Activated naive CD4-positive, alpha-beta T cell treated with anti-CD3 and anti-CD28 coated beads, Interleukin-2, amount 10 ng/mL, durations not matched to agents 7 days and 5 days (primary cell): ENCODE measurements around the gene PAX4.

Experiments
- CTCF ChIA-PET: fragments of 350-600 bp; sonication (Branson Sonifier 250); formaldehyde crosslinking; loops from one replicate; lab custom pipeline; 2021; ENCODE audit warnings: antibody characterized with exemption; lab: Charles Lee
- DNase-seq: peaks from one replicate; pipeline ENCODE4 v3.0.0-alpha.2; 2020
- H3K27ac Mint-ChIP-seq: one replicate; pipeline ENCODE4 v1.8.0; 2021; ENCODE audit warnings: mild to moderate bottlenecking, moderate library complexity, mixed read lengths
- H3K27me3 Mint-ChIP-seq: one replicate; pipeline ENCODE4 v1.8.0; 2021; ENCODE audit warnings: mild to moderate bottlenecking, mixed read lengths
- H3K36me3 Mint-ChIP-seq: one replicate; pipeline ENCODE4 v1.8.0; 2021; ENCODE audit warnings: mixed read lengths
- H3K4me1 Mint-ChIP-seq: one replicate; pipeline ENCODE4 v1.8.0; 2021; ENCODE audit warnings: mixed read lengths
- H3K4me3 Mint-ChIP-seq: one replicate; pipeline ENCODE4 v1.8.0; 2021; ENCODE audit warnings: mild to moderate bottlenecking, moderate library complexity, mixed read lengths
- H3K9me3 Mint-ChIP-seq: one replicate; pipeline ENCODE4 v1.8.0; 2021; ENCODE audit warnings: mixed read lengths

Gene PAX4, protein sequence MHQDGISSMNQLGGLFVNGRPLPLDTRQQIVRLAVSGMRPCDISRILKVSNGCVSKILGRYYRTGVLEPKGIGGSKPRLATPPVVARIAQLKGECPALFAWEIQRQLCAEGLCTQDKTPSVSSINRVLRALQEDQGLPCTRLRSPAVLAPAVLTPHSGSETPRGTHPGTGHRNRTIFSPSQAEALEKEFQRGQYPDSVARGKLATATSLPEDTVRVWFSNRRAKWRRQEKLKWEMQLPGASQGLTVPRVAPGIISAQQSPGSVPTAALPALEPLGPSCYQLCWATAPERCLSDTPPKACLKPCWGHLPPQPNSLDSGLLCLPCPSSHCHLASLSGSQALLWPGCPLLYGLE

DNA sequence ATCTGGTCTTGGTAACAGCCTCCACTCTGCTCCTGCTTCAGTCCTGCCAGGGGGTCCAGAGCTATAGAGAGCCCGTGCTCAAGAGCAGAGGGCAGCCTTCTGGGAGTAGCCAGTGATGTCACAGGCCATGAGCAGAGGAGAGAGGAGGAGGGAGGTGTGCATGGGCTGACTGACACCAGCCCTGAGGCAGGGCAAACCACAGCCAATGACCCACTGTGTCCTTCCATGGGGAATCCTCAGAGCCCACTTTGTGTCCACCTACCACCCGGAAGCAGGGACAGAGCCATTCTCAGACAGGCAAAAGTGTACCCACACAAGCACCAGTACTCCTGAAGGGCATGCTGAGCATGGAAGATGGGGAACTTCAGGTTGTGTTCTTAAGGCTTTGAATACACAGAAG, at the start of gene PAX4:
PAX4 (minus strand) TSS at position 101 of the 400 bp plus-strand sequence. CDS start 2,214 bp downstream, outside the sequence.
- Mint-ChIP-seq H3K36me3 (no peaks in the 10 kb centered on the region), H3K4me3 (no peak within 1 kb of the TSS), H3K4me1 (no peaks in the 10 kb centered on the region), H3K9me3 (no peaks in the 10 kb centered on the region), H3K27ac (no peak within 1 kb of the TSS), H3K27me3 (peaks cover 85% of the 10 kb centered on the region)
- CTCF ChIA-PET: no interaction called here
- DNase-seq: no peak

DNA sequence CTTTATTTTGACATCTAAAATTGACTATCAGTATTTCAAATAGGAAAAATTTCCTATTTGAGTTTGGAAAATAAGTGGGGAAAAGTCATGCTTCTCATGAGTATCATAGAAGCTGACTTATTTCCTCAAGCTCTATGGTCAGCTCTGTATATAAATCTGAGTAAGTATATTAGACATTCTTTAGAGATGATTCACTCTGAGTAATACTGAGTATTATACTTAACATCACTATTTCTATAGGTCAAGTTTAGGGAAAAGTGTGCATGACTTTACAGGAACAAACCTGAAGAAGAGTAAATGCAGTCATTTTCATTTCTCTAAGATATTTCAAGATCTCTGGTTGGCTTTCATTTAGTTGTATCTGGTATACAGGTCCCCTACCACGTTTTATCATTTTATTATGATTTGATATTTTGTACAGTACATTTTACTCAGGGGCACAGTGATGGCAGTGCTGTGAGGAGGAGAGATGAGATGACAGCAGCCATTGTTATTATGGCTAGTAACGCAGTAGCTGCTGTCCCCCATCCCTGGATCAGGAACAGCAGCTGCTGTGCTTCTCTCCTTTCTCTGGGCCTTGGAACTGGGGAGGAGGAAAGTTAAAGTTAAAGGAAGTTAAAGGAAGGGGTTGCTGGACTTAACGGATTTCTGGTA, 49.2 kb upstream of the PAX4 start:
- Mint-ChIP-seq H3K27ac (no peak overlapping the region), H3K36me3 (peaks cover 36% of the 10 kb centered on the region), H3K27me3 (no peaks in the 10 kb centered on the region), H3K4me1 (peaks cover 15% of the 10 kb centered on the region), H3K4me3 (no peak overlapping the region), H3K9me3 (no peaks in the 10 kb centered on the region)
- DNase-seq: no peak
- CTCF ChIA-PET: interaction anchor here (0.5 kb wide), 1 partner anchor 718 kb away, joined by 4 read pairs; no protein-coding TSS in a partner anchor

DNA sequence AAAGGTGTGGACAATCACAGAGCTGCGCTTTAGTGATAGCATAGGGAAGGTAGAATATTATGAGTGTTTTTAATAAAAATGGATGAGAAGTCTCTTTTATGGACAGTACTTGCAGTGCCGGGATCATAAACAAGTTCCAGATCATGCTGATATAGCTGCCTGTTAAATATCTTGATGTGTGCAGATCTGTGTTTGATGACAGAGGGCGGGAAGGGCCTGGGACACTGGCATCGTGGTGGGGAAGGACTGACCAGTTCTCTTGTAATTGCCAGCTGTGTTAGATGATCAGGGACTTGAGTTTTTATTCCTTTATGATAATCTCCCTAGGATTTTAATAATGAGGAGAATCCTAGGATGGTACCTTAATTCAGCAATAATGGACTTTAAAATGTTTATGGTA, 48.7 kb upstream of the PAX4 start:
- peaks cover 33% of the 10 kb centered on the region for H3K36me3 Mint-ChIP-seq

DNA sequence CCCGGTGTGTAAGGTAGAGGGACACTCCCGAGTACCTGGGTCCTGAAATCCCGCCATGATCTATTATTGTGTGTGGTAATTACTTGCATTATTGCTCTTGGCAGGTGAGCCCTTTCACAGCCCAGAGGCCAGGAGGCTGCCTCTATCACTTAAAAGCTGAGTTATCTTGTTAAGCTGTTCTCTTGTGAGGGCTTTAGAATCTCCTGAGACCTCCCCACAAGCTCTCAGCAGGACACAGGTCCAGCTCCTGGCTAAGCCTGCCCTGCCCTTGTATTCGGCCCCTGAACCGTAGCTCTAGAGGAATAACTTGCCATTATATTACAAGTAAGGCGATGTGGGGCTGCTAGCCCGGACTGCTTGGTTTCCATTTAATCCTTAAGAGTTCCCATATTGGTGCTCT, 48.0 kb upstream of the PAX4 start:
- no peak overlapping the region for H3K27ac Mint-ChIP-seq
- H3K36me3 Mint-ChIP-seq: peaks cover 36% of the 10 kb centered on the region
- H3K9me3 Mint-ChIP-seq: no peaks in the 10 kb centered on the region
- DNase-seq: no peak
- H3K27me3 Mint-ChIP-seq: no peaks in the 10 kb centered on the region
- peaks cover 15% of the 10 kb centered on the region for H3K4me1 Mint-ChIP-seq
- CTCF ChIA-PET: no interaction called here
- no peak overlapping the region for H3K4me3 Mint-ChIP-seq

More for the DNA sequence above, 48.7 kb upstream of the PAX4 start:
- CTCF ChIA-PET: no interaction called here
- Mint-ChIP-seq H3K4me1 (peaks cover 15% of the 10 kb centered on the region), H3K4me3 (no peak overlapping the region), H3K27me3 (no peaks in the 10 kb centered on the region), H3K27ac (no peak overlapping the region), H3K9me3 (no peaks in the 10 kb centered on the region)
- DNase-seq: no peak

DNA sequence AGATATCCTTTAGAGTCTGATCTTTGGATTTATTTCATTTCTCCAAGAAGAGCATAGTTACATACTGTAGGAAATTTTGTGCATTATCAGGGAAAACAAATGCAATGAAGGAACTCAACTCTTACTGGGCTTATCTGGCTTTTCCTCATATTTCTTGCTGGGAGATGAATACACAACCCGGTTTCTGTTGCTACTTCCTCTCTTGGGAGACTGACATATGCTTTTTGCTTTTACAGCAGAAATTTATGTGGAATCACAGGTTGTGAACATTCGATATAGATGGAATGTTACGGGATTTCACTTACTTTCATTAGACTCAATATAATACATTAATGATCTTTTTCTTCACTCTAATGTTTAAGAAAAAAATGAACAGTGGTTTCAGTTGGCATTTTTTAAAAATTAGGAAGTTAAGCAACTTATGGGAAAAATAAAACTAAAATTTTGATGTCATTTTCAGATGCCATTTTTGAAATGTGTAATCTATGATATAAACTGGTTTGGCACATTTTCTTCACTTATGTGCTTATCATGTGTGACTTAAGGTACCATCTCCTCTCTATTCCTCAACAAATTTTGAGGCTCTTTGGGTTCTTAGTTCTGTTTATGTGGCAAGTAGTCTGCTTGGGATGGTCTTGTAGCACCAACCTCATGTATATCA, 41.2 kb upstream of the PAX4 start:
- no peak for DNase-seq
- CTCF ChIA-PET: no interaction called here
- H3K36me3 Mint-ChIP-seq: peaks cover 50% of the 10 kb centered on the region
- H3K27ac Mint-ChIP-seq: no peak overlapping the region
- no peaks in the 10 kb centered on the region for H3K27me3 Mint-ChIP-seq
- no peak overlapping the region for H3K4me3 Mint-ChIP-seq
- H3K9me3 Mint-ChIP-seq: no peaks in the 10 kb centered on the region
- H3K4me1 Mint-ChIP-seq: peaks cover 31% of the 10 kb centered on the region

DNA sequence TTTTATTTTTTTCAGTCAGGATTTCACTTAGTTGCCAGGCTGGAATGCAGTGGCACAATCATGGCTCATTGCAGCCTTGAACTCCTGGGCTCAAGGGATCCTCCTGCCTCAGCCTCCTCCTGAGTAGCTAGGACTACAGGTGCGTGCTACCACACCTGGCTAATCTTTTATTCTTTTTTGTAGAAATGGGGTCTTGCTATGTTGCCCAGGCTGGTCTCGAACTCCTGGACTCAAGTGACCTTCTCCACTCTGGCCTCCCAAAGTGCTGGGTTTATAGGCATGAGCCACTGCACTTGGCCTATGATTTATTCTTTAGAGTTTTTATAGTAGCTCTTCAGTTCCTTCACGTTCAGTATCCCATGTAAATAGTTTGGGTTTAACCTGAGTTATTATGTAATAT, 39.6 kb upstream of the PAX4 start:
- Mint-ChIP-seq H3K36me3 (peaks cover 50% of the 10 kb centered on the region), H3K4me1 (peaks cover 43% of the 10 kb centered on the region), H3K27ac (no peak overlapping the region), H3K9me3 (no peaks in the 10 kb centered on the region), H3K27me3 (no peaks in the 10 kb centered on the region), H3K4me3 (no peak overlapping the region)
- CTCF ChIA-PET: no interaction called here
- DNase-seq: no peak

DNA sequence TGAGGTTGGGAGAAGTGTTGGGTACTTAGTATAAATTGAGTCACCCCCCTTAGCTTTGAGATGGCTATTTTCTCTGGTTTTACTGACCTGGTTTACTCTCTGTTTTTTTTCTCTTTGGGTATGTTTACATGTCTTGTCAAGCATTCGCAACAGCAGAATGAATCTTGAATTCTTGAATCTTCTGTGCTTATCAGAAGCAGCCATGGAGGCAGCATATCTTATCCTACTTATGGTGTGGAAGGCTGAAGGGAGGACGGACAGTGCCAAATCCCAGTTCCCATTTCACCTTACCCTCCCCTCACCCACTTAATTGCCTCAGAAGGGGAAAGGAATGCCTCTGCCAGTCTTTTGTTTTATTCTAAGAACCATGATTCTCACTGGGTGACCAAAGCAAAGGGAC, 37.8 kb upstream of the PAX4 start:
- no peaks in the 10 kb centered on the region for H3K27me3 Mint-ChIP-seq
- CTCF ChIA-PET: no interaction called here
- H3K4me1 Mint-ChIP-seq: peaks cover 44% of the 10 kb centered on the region
- peaks cover 40% of the 10 kb centered on the region for H3K36me3 Mint-ChIP-seq
- DNase-seq: no peak
- H3K9me3 Mint-ChIP-seq: no peaks in the 10 kb centered on the region
- peak overlapping the region; percentile 45 for H3K27ac Mint-ChIP-seq
- no peak overlapping the region for H3K4me3 Mint-ChIP-seq

DNA sequence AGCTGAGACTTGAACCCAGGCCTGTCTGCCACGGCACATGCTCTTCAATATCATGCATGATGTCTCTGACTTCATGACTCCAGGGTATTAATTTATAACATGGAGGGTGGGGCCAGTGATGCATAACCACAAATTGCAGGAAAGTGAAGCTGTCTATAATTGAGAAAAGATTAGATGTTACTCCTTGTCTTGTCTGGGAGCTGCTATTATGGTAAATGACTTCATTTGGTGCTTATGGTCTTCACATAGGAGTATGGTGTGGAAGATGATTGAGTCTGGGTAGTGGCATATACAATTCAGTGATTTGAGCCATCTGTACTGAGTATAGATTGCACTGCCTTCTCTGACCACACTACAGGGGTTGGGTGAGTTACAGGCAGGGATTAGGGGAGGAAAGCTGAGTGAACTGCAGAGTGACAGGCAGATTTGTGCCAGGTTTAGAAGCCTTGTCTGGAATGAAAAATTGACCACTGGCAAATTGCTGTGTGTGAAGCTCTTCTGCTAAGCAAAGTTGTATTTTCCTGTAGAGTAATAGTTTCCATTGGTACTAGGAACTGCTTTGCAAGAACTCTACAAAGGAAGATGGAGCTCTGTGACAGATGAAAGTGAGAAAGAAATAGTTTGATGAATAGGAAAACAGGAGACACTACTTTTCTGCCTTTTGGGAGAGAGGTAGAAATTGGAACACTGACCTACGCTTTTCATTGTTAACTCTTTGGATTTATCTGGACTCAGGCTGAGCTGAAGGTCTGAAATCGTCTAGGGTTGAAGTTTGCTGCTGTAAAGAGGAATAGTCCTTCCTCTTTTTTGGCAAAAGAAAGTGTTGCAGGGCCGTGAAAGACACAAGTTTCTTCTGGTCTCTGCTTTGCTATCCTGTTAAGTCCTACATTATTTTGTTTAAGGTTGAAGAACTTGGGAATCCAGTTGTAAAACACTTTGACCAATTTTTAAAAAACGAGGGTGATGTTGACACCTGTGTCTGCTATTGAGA, 36.8 kb upstream of the PAX4 start:
- Mint-ChIP-seq H3K9me3 (no peaks in the 10 kb centered on the region), H3K27me3 (no peaks in the 10 kb centered on the region), H3K36me3 (peaks cover 31% of the 10 kb centered on the region), H3K4me1 (peaks cover 43% of the 10 kb centered on the region), H3K27ac (peak overlapping the region; percentile 6), H3K4me3 (peak overlapping the region; percentile 12)
- CTCF ChIA-PET: no interaction called here
- no peak for DNase-seq

DNA sequence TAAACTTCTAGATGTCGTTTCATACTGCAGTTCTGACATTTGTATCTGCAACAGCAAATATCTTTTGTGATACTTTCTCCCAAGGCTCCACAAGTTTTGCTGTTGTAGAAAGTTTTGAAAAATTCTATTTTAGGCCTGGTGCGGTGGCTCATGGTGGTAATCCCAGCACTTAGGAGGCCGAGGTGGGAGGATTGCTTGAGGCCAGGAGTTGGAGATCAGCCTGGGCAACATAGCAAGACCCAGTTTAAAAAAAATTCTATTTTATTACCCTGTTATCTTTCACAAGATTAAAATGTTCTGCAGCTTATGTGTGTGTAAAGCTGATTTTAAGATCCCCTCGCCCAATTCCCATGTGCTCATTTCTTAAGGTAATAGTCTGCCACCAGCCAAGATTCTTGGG, 35.5 kb upstream of the PAX4 start:
- no peaks in the 10 kb centered on the region for H3K27me3 Mint-ChIP-seq
- CTCF ChIA-PET: interaction anchor here (0.7 to 0.9 kb wide), 2 partner anchors 24 to 242 kb away, joined by 3 read pairs; no protein-coding TSS in a partner anchor
- H3K4me1 Mint-ChIP-seq: peaks cover 41% of the 10 kb centered on the region
- no peak for DNase-seq
- H3K9me3 Mint-ChIP-seq: no peaks in the 10 kb centered on the region
- H3K36me3 Mint-ChIP-seq: peaks cover 24% of the 10 kb centered on the region
- peak overlapping the region; percentile 99 for H3K27ac Mint-ChIP-seq
- peak overlapping the region; percentile 97 for H3K4me3 Mint-ChIP-seq

DNA sequence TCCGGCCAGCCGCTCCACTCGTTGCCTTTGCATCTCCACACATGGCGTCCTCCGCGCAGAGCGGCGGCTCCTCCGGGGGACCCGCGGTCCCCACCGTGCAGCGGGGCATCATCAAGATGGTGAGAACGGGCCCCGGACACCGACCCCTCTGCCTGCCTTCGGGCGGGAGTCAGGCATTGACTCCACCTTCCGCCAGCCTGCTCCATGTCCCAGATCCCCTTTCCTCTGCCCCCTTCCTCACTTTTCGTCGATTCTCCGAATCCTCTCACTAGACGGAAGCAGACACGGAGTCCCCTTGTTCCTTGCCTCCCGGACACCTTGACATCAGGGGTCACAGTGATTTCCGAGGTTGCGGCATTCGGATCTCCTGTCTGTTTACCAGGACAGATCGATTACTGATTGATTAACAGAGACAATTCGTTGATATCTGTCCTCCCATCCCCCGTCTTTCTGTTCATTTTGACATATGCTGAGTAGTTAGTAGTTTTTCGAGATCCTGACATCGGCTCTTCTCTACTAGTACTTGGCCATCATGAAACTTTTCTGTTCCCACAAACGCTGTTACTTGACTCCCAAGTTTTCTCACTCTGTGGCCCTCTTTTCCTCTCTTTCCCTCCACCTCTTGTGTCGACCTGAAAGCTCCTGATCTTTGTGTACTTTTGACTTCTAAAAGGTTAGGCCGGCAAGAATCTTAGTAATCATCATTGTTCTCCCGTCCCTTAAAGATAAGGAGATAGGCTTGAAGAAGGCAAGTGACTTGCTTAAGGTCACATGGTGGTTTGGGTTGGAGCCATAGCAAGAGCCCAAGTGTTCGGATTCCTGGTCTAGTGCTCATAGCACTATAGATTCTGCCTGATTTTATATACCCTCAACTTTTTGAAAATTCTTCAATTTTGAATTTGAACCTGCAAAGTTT, 34.6 kb upstream of the PAX4 start:
- peaks cover 38% of the 10 kb centered on the region for H3K4me1 Mint-ChIP-seq
- H3K4me3 Mint-ChIP-seq: peak overlapping the region; percentile 97
- peak overlapping the region; percentile 99 for H3K27ac Mint-ChIP-seq
- peaks cover 22% of the 10 kb centered on the region for H3K36me3 Mint-ChIP-seq
- CTCF ChIA-PET: interaction anchor here (0.7 to 0.9 kb wide), 2 partner anchors 23 to 243 kb away, joined by 3 read pairs; no protein-coding TSS in a partner anchor
- H3K9me3 Mint-ChIP-seq: no peaks in the 10 kb centered on the region
- H3K27me3 Mint-ChIP-seq: peaks cover 4% of the 10 kb centered on the region
- DNase-seq: no peak

DNA sequence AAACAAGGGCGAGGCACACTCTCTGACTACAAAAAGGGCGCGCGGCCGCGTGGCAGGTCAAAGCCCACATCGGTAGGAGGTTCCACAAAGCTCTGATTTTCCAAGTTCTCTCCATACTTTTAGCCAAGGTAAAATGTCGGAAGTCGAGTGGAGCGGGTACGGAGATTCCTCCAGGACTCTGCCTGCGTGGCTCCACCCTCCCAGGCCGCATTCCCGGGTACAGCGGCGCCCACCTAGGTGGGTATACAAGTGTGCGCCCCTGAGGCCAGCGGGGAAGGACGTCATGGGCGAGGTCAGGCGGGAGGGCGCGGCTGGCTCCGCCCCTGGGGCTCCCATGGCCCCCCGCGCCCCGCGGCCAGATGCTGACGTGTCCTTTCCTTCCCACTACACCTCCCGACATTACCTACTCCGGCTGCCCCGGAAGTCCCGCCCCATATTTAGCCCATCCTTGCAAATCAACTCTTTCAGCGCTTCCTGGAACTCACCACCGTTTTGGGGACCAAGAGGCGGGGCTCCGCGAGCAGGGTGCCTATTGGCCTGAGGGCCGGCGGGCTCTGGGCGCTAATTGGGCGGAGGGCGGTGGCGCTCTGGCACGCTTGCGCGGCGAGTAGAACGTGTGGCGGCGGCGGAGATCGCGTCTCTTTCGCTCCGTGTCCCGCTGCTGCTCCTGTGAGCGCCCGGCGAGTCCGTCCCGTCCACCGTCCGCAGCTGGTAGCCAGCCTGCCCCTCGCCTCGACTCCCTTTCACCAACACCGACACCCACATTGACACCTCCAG, 33.8 kb upstream of the PAX4 start, which contains the start of gene SND1:
SND1 (plus strand) TSS at position 639 of the 777 bp plus-strand sequence. CDS start 180 bp downstream, outside the sequence.
- CTCF ChIA-PET: no interaction called here
- peak within 1 kb of the TSS; percentile 99 for H3K27ac Mint-ChIP-seq
- peaks cover 10% of the 10 kb centered on the region for H3K27me3 Mint-ChIP-seq
- H3K36me3 Mint-ChIP-seq: peaks cover 18% of the 10 kb centered on the region
- H3K9me3 Mint-ChIP-seq: no peaks in the 10 kb centered on the region
- peaks cover 35% of the 10 kb centered on the region for H3K4me1 Mint-ChIP-seq
- peak; percentile 100 for DNase-seq
- H3K4me3 Mint-ChIP-seq: peak within 1 kb of the TSS; percentile 97

DNA sequence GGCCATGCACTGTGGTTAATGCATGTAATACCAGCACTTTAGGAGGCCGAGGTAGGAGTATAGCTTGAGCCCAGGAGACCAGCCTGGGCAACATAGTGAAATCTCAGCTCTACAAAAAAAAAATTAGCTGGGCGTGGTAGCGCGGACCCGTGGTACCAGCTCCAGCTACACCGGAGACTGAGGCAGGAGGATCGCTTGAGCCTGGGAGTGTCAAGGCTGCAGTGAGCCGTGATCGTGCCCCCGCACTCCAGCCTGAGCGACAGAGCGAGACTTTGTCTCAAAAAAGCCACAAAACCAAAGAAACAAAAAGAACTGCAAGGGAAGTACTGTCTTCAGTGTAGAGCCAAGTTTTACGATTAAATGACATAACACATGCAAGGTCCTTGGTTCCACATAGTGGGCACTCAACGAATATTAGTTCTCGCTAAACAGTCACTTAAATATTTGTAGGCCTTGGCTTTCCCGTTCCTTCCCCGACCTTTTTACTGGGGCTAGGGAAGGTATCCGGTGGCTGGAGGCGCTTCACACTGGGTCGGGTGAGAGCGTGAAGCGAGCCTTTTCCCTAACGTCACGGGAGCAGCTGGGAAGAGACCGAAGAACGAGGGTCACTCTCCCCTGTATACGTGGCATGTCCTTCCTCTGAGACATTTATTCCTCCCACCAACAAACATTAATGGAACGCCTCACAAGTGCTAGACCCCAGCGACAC, 33.1 kb upstream of the PAX4 start:
- Mint-ChIP-seq H3K36me3 (peaks cover 18% of the 10 kb centered on the region), H3K27me3 (peaks cover 17% of the 10 kb centered on the region), H3K9me3 (no peaks in the 10 kb centered on the region), H3K4me1 (peaks cover 35% of the 10 kb centered on the region), H3K4me3 (peak overlapping the region; percentile 97), H3K27ac (peak overlapping the region; percentile 99)
- CTCF ChIA-PET: no interaction called here
- peak; percentile 31 for DNase-seq
